HG02884 (cell line): ENCODE results near the gene NPDC1.
"Not testable (repeated sequence)": the region's sequence is repeated elsewhere in the genome, so short reads cannot be mapped to it uniquely, and the experiment has no call there.

Experiments used
- ATAC-seq: cut with Tn5 transposase; IDR thresholded peaks from one replicate; pipeline ENCODE4 v1.9.1; 2021; ENCODE audit warnings: mild to moderate bottlenecking, moderate library complexity; ENCODE audit not compliant: unreplicated experiment

Gene NPDC1

GRCh38 chr9:137041124-137041523 is 4.9 kb downstream of the NPDC1 start:
- ATAC-seq: no peak

GRCh38 chr9:137040568-137040967 is 5.4 kb downstream of the NPDC1 start:
- ATAC-seq: no peak

DNA sequence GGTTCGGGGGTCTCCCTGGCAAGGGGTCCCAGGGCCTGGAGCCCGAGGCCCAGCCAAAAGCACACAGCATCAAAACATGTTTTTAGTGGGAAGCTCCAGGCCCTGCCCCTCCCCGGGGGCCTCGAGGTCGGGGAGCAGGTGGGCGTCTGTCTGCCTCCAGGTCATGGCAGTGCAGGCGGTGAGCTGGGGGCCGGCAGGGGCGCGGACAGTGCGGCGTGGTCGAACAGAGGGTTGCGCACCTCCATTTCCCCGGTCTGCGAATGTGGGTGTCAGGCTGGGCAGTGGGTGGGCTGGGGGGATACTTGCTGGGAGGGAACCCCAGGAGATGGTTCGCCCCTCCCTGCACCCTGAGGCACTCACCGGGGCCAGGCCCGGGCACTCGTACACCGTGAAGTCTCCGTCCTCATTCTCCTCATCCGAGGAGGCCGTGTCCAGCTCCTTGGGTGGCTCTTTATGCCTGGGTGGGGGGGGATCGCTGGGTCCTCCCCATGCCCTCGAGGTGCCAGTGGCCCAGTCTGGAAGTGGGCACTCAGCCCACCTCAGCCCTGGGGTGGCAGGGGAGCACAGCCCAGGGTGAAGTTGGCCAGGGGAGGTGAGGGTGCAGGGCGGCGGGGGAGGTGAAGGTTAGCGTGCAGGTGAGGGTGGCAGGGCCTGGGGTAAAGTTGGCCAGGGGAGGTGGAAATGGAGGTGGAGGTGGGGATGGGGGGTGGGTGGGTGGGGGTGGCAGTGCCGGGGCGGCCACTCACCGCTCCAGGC is 6.2 kb downstream of the NPDC1 start:
- ATAC-seq: no peak

DNA sequence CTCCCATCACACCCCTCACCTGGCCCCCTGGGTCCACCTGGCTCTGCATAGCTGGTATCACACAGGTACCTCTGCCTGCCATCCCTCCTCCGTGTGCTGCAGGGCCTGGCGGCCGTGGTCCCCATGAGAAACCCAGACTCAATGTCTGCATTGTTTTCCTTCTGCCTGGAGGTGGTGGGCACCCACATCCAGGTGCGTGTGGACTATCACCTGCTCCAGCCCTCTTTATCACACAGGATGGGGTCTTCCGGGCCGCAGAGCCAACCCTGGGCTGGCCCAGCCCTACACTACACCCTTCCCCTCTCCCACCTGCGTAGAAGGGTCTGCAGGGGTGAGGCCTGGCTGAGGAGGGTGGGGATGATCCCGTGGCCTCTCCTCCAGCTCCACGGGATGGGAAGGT is 7.1 kb downstream of the NPDC1 start:
- ATAC-seq: no peak

DNA sequence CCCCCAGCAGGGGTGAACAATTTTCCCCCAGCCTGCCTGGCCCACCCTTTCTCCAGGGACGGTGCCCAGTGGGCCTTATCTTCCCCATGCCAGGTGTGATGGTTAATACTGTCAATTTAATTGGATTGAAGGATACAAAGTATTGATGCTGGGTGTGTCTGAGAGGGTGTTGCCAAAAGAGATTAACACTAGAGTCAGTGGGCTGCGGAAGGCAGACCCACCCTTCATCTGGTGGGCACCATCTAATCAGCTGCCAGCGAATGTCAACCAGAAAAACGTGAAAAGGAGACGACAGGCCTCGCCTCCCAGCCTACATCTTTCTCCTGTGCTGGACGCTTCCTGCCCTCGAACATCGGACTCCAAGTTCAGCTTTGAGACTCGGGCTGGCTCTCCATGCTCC is 8.5 kb downstream of the NPDC1 start:
- ATAC-seq: no peak

- no peak for ATAC-seq
These were observed 8.9 kb downstream of the NPDC1 start for GRCh38 chr9:137037035-137037434.

DNA sequence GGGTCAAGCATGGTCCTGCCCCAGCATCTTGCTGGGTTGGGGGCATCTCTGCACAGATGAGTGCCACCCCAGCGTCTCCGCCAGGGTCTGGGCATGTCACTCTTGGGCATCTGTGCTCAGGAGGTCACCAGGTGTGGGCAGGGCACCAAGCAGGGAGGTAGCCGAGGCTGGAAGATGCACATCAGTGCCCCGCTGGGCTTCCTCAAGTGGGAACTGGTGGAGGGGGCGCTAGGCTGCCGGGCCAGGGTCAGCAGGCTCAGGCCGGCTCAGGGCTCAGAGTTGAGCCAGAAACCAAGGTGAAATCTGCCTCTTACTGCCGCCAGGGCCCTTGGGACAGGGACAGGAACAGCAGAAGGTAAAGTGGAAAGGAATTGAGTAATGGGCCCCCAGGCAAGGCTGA is 10.0 kb downstream of the NPDC1 start:
- no peak for ATAC-seq

DNA sequence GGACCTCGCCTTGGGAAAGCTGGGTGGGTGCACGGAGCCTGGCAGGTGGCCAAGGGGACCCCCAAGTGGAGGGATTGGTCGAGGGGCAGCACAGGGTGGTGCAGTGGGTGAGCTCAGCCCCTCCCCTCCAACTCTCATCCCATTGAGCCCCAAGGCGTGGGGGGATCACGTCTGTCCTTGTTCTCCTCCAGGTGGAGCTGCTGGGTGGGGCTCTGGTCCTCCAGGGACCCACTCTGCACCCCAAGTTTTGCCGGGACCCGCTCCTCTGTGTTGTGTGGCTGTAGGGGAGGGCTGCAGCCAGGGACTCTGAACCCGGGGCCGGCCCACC is 10.5 kb downstream of the NPDC1 start:
- ATAC-seq: no peak

- no peak for ATAC-seq
These were observed 11.1 kb downstream of the NPDC1 start for GRCh38 chr9:137034709-137035506.

DNA sequence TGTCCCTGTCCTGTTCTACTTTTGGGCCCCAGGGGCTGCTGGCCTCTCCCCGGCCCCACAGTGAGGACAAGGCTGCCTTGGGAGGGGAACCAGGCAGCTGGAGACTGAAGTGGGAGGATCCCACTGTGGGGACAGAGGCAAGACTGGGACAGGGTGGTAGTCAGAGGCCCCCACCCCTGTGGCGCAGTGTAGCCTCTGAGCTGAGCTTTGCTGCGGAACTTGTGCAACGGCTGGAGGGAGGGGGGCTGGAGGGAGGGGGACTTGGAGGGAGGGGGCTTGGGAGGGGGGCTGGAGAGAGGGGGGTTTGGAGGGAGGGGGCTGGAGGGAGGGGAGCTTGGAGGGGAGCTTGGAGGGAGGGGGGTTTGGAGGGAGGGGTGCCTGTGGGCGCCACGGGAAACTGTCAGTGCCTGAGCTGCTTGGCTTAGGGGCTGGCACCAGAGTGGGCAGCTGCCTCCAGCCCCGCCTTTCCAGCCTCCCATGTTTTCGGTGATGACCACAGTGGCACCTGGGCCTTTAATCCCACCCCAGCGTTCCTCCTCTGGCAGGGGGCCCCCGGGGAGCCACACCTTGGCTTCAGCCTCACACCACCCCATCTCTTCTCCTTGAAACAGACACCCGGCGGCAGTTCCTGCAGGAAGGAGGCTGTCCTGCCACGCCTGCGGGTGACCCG is 11.8 kb downstream of the NPDC1 start:
- ATAC-seq: no peak

DNA sequence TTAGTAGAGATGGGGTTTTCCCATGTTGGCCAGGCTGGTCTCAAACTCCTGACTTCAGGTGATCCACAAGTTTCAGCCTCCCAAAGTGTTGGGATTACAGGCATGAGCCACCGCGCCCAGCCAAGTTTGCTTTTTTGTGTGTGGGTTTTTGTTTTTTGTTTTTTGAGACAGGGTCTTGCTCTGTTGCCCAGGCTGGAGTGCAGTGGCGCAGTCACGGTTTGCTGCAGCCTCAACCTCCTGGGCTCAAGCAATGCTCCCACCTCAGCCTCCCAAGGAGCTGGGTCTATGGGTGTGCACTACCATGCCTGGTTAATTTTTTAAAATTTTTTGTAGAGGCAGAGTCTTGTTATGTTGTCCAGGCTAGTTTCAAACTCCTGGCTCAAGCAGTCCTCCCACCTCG is 12.5 kb downstream of the NPDC1 start:
- ATAC-seq: not testable (repeated sequence)

DNA sequence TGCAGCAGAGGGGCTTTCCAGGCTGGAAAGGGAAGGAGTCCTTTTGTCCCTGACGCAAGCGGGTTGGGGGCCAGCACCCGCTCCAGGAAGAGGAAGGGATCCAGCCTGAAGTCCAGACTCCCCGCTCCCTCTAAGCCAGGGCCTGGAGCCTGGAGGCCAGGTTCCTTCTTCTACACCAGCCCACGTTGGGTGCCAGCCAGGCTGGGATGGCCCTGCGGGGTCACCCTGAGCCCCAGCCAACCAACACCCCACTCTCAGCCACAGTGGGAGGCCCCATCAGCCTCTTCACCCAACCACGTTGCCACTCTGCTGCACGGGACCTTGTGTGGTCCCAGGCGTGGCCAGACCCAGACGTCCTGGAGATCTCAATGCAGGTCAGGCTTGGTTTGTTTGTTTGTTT is 13.1 kb downstream of the NPDC1 start:
- ATAC-seq: no peak

- no peak for ATAC-seq
These were observed 13.9 kb downstream of the NPDC1 start, which contains the start of gene FUT7 for GRCh38 chr9:137031904-137032640. TSS of gene FUT7 (minus strand) at chr9:137032088. CDS start at chr9:137031991, 97 bp downstream.

GRCh38 chr9:137030538-137031527 is 15.1 kb downstream of the NPDC1 start:
- no peak for ATAC-seq

DNA sequence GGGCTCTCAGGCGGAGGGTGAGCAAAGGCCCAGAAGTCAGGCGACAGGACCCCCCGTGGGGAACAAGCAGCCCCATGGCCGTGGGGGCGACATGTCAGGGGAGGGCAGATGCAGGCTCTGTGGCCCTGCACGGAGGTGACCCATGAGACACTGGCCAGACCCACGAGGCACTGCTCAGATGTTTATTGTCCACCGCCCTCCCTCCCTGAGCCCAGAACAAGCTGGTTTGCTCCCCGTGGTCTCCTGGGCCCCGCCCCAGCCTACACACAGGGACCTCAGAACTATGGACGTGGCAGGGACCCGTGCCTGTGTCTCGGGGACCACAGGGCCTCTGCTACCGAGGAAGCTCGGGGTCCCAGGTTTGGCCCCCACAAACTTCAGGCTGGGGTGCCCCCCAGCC is 16.0 kb downstream of the NPDC1 start:
- no peak for ATAC-seq

DNA sequence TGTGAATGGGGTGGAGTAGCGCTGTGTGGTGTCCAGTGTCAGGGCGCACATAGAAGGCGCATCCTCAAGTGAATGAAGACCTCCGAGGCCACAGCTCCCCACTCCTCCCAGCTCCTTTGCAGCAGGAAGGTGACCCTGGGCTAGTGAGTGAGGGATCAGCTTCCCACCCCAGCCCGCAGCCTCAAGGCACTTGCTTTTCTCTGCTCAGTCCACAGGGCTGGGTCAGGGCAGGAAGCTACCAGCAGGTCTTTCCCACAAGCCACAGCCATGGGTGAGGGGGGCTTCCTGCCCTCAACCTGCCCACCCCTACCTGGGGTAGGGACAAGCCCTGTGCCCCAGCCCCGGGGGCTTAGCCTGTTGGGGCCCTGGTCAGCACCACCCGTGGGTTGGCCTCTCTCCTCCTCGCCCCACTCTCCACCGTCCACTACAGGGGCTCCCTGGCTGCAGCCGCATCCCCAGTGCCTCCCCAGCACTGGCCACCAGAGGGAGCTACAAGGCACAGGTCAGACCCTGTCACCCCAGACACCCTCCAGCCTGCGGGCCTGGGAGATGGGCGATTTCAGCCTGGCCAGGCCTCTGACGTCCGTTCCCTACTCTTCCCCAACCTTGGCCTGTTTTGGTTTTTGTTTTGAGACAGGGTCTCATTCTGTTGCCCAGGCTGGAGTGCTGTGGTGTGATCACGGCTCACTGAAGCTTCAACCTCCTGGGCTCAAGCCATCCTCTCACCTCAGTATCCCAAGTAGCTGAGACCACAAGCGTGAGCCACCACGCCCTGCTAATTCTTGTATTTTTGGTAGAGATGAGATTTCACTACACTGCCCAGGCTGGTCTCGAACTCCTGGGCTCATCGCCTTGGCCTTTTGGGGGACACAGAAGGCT is 16.7 kb downstream of the NPDC1 start:
- ATAC-seq: no peak

DNA sequence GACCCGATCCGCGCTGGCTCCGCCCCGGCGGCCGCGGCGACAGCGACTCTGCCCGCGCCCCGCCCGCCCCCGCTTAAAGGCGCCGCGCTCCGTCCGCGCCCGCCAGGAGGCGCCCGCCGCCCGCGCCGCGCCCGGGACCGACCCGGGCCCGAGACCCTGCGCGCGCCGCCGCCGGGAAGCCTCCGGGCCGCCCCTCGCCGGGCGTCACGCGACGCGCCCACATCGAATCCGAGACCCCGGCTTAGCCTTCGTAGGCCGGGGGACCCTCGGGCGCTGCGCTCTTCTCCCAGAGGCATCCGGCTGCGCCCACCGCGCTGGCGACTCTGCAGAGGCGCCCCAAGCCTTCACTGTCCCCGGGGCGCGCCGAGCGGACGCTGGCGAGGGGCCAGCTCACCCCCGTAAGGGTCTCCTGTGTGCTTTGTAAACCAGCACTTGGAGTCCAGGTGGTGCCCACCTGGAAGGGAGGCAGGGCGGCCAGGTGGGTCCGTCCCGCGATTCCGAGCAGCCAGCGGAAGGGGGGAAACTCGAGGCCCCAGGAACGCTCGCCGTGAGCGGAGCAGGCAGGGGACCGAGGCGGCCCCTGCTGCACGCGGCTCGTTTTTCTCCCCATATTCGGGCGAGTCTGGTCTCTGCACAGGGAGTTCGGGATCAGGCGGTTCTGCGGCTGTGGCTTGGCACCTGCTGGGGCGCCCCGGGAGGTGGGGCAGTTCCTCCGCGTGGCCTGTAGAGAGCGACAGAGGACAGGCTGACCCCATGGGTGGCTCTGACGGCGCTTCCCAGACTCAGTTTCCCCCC is 17.5 kb downstream of the NPDC1 start:
- no peak for ATAC-seq
